ENCODE measurements around the gene BRAP. TPM values are rescaled to one million over a fixed set of nuclear protein-coding genes. Genes with fewer than 3 reads are reported as not detected.

The BRAP gene
- polyA plus RNA-seq, 3 donors: 7.0 to 14.5 (median 10.2) TPM

DNA sequence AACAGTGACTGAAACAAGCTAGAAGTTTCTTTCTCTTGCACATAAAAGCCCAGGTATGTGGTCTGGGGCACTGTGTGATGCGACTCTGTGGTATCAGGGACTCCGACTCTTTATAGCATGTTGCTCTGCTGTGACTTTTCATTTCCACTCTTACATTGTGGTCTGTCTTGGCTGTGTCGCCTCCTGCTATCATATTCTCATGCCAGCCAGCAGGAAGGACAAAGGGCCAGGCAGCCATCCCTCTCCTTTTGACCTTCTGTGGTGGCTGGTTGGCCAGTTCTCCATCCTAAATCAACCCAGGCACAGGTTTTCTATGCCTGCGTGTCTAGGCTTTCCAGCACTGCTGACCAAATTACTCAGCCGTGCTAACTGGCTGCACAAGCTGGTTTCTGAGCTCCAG, 8.1 kb upstream of the BRAP start:
- no peak overlapping the region for H2AFZ ChIP-seq (ENCODE audit: insufficient read depth, low read depth, low read length, poor library complexity, severe bottlenecking)
- H3K4me3 ChIP-seq (replicated peaks in 1 of 3; ENCODE audit: low read depth in 2 of 3, low read length in 3 of 3): no peak overlapping the region
- no peaks in the 10 kb centered on the region for H3K4me1 Mint-ChIP-seq
- H3K4me1 ChIP-seq (ENCODE audit: control insufficient read depth in 1 of 2, insufficient read depth in 2 of 2, low read length in 2 of 2): no peaks in the 10 kb centered on the region
- no peaks in the 10 kb centered on the region for H4K20me1 ChIP-seq (ENCODE audit: insufficient read depth, low read length)
- no peak for DNase-seq
- H3K4me3 Mint-ChIP-seq: no peak overlapping the region
- H3K27me3 ChIP-seq (ENCODE audit: control insufficient read depth in 2 of 2, insufficient read depth in 2 of 2, low read length in 2 of 2): no peaks in the 10 kb centered on the region
- peak overlapping the region in 2 of 7 donors; percentile 34 to 70 for H3K27ac Mint-ChIP-seq
- H3K36me3 Mint-ChIP-seq: peaks cover 64 to 88% of the 10 kb centered on the region in 2 donors
- intact Hi-C loops (cut with micrococcal nuclease): no loop called here
- H3K9me3 ChIP-seq (replicated peaks in 1 of 2; ENCODE audit: control insufficient read depth in 1 of 2, insufficient read depth in 1 of 2, low read length in 2 of 2): no peaks in the 10 kb centered on the region
- H3K9me3 Mint-ChIP-seq: no peaks in the 10 kb centered on the region
- H3K27me3 Mint-ChIP-seq (ENCODE audit: low read depth in 3 of 3): peaks cover 0 to 2% (median 0%) of the 10 kb centered on the region in 3 donors
- peaks cover under 1% of the 10 kb centered on the region for H3K79me2 ChIP-seq (ENCODE audit: insufficient read depth, low read length)
- WGBS (ENCODE audit: insufficient coverage): 96% methylated on average over 5 of the region's 5 CpGs
- peaks cover 55 to 79% of the 10 kb centered on the region in 2 donors for H3K36me3 ChIP-seq (replicated peaks in 1 of 2; ENCODE audit: control insufficient read depth in 1 of 2, insufficient read depth in 2 of 2, low read length in 2 of 2)
- H3K9ac ChIP-seq (ENCODE audit: insufficient read depth, low read length, poor library complexity, severe bottlenecking): no peak overlapping the region
- H3K27ac ChIP-seq (ENCODE audit: low read depth in 1 of 2, low read length in 2 of 2): no peak overlapping the region
- H3K4me2 ChIP-seq (replicated peaks; ENCODE audit: extremely low read depth, low read length, poor library complexity, severe bottlenecking): no peak overlapping the region
- TF ChIP-seq, protein P1, sequence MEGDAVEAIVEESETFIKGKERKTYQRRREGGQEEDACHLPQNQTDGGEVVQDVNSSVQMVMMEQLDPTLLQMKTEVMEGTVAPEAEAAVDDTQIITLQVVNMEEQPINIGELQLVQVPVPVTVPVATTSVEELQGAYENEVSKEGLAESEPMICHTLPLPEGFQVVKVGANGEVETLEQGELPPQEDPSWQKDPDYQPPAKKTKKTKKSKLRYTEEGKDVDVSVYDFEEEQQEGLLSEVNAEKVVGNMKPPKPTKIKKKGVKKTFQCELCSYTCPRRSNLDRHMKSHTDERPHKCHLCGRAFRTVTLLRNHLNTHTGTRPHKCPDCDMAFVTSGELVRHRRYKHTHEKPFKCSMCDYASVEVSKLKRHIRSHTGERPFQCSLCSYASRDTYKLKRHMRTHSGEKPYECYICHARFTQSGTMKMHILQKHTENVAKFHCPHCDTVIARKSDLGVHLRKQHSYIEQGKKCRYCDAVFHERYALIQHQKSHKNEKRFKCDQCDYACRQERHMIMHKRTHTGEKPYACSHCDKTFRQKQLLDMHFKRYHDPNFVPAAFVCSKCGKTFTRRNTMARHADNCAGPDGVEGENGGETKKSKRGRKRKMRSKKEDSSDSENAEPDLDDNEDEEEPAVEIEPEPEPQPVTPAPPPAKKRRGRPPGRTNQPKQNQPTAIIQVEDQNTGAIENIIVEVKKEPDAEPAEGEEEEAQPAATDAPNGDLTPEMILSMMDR (IDR thresholded peaks at IDR 0.05): no peak

DNA sequence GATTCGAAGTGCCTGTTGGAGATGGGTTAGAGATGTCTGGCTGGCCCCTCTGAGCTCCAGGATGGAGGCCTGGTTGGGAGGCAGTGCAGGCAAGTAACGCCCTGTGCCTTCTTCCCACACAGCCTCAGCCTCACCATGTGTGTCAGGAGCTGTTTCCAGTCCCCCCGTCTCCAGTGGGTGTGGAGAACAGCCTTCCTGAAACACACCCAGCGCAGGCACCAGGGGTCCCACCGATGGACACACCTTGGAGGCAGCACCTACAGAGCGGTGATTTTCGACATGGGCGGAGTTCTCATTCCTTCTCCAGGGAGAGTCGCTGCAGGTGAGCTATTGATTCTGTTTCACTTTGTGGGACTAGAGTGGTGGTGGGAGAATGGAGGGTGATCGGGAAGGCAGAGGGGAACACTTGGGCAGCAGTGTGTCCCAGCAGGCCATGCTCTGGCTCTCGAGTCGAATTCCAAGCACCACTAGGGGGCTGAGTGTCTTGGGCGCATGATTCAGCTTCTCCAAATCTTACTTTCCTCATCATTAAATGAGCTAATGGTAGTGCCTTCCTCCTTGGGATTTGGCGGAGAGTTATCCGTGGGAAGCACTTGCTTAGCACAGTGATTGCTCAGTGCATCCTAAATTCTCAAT, 6.9 kb upstream of the BRAP start:
- 98% methylated on average over 10 of the region's 15 CpGs for WGBS (ENCODE audit: insufficient coverage)
- Histone ChIP-seq H3K4me2 (replicated peaks; ENCODE audit: extremely low read depth, low read length, poor library complexity, severe bottlenecking) (no peak overlapping the region), H3K79me2 (ENCODE audit: insufficient read depth, low read length) (peaks cover 11% of the 10 kb centered on the region), H3K4me1 (ENCODE audit: control insufficient read depth in 1 of 2, insufficient read depth in 2 of 2, low read length in 2 of 2) (no peaks in the 10 kb centered on the region), H3K9ac (ENCODE audit: insufficient read depth, low read length, poor library complexity, severe bottlenecking) (no peak overlapping the region), H3K9me3 (replicated peaks in 1 of 2; ENCODE audit: control insufficient read depth in 1 of 2, insufficient read depth in 1 of 2, low read length in 2 of 2) (no peaks in the 10 kb centered on the region), H3K27ac (ENCODE audit: low read depth in 1 of 2, low read length in 2 of 2) (no peak overlapping the region), H2AFZ (ENCODE audit: insufficient read depth, low read depth, low read length, poor library complexity, severe bottlenecking) (no peak overlapping the region), H4K20me1 (ENCODE audit: insufficient read depth, low read length) (no peaks in the 10 kb centered on the region), H3K27me3 (ENCODE audit: control insufficient read depth in 2 of 2, insufficient read depth in 2 of 2, low read length in 2 of 2) (no peaks in the 10 kb centered on the region), H3K36me3 (replicated peaks in 1 of 2; ENCODE audit: control insufficient read depth in 1 of 2, insufficient read depth in 2 of 2, low read length in 2 of 2) (peaks cover 46 to 68% of the 10 kb centered on the region in 2 donors), H3K4me3 (replicated peaks in 1 of 3; ENCODE audit: low read depth in 2 of 3, low read length in 3 of 3) (no peak overlapping the region)
- DNase-seq: no peak
- TF ChIP-seq, protein P1 (IDR thresholded peaks at IDR 0.05): no peak
- H3K27ac Mint-ChIP-seq: peak overlapping the region in 3 of 7 donors; percentile 18 to 57 (median 49)
- peaks cover 0 to 2% (median 0%) of the 10 kb centered on the region in 3 donors for H3K27me3 Mint-ChIP-seq (ENCODE audit: low read depth in 3 of 3)
- intact Hi-C loops (cut with micrococcal nuclease): no loop called here
- H3K36me3 Mint-ChIP-seq: peaks cover 57 to 76% of the 10 kb centered on the region in 2 donors
- no peak overlapping the region for H3K4me3 Mint-ChIP-seq
- no peaks in the 10 kb centered on the region for H3K4me1 Mint-ChIP-seq
- H3K9me3 Mint-ChIP-seq: no peaks in the 10 kb centered on the region

All from CD14-positive monocyte (primary cell).